Measurements from ENCODE around the gene JAG2. TPM values are rescaled to one million over a fixed set of nuclear protein-coding genes. Genes with fewer than 3 reads are reported as not detected.

JAG2 gene
- 10 to 100 TPM in 1 of 4 donors, 1 to 10 TPM in 3; 5.4 to 29.9 (median 6.6) TPM for total RNA-seq

GRCh38 chr14:105168496-105168978, at the start of gene JAG2:
Gene JAG2, minus strand, starts transcription at chr14:105168776. Its CDS starts 356 bp downstream, at chr14:105168420.
- peaks cover 0 to 30% (median 19%) of the 10 kb centered on the region in 4 donors for H3K4me1 ChIP-seq
- WGBS, 2 donors (ENCODE audit: low coverage in 1 of 2), result 1% methylated on average over 21 of the region's 84 CpGs; no CpG with 5 or more reads in 1 of the 2 donors
- no peaks in the 10 kb centered on the region for H3K36me3 ChIP-seq
- H3K27ac ChIP-seq, result peak within 1 kb of the TSS in 1 of 4 donors; percentile 36
- H3K9me3 ChIP-seq, result no peaks in the 10 kb centered on the region
- peak within 1 kb of the TSS in 3 of 4 donors; percentile 6 to 47 (median 45) for H3K4me3 ChIP-seq
- intact Hi-C loops (cut with DNase I; ENCODE audit: low total_unique reads) (no loop called here), in situ Hi-C loops (cut with MboI; ENCODE audit: low pct_ligation_motif_present in 1 of 4, low pct_unique_long_range_greater_than_20kb in 1 of 4, low sequenced_read_pairs in 3 of 4) (no loop called here)
- peak; percentile 57 for DNase-seq
- peaks cover 35% of the 10 kb centered on the region for H3K27me3 ChIP-seq
- TF ChIP-seq EP300 (IDR thresholded peaks at IDR 0.05; ENCODE audit: low read depth) (no peak), CTCF (IDR thresholded peaks at IDR 0.05) (no peak), POLR2A (IDR thresholded peaks at IDR 0.05) (no peak), POLR2AphosphoS5 (IDR thresholded peaks at IDR 0.05) (no peak)

- in situ Hi-C loops (cut with MboI; ENCODE audit: low pct_ligation_motif_present in 1 of 4, low pct_unique_long_range_greater_than_20kb in 1 of 4, low sequenced_read_pairs in 3 of 4) (no loop called here), intact Hi-C loops (cut with DNase I; ENCODE audit: low total_unique reads) (loop anchor here (2.0 kb wide), 1 partner anchor 77 kb away; no protein-coding TSS in a partner anchor)
- H3K9me3 ChIP-seq, result no peaks in the 10 kb centered on the region
- H3K36me3 ChIP-seq, result peaks cover 0 to 9% (median 4%) of the 10 kb centered on the region in 4 donors
- WGBS, 2 donors (ENCODE audit: low coverage in 1 of 2), result 97% methylated on average over 11 of the region's 11 CpGs; no CpG with 5 or more reads in 1 of the 2 donors
- no peak overlapping the region for H3K4me3 ChIP-seq
- TF ChIP-seq CTCF (IDR thresholded peaks at IDR 0.05) (no peak), POLR2AphosphoS5 (IDR thresholded peaks at IDR 0.05) (no peak), EP300 (IDR thresholded peaks at IDR 0.05; ENCODE audit: low read depth) (no peak), POLR2A (IDR thresholded peaks at IDR 0.05) (no peak)
- no peaks in the 10 kb centered on the region for H3K4me1 ChIP-seq
- no peak overlapping the region for H3K27ac ChIP-seq
- DNase-seq, result no peak
- H3K27me3 ChIP-seq, result no peaks in the 10 kb centered on the region
Measured at GRCh38 chr14:105217774-105218173, 49.2 kb upstream of the JAG2 start.

GRCh38 chr14:105216490-105217247, 48.1 kb upstream of the JAG2 start:
- Histone ChIP-seq H3K4me1 (no peaks in the 10 kb centered on the region), H3K27me3 (no peaks in the 10 kb centered on the region), H3K27ac (no peak overlapping the region), H3K9me3 (no peaks in the 10 kb centered on the region), H3K36me3 (peaks cover 0 to 8% (median 4%) of the 10 kb centered on the region in 4 donors), H3K4me3 (no peak overlapping the region)
- TF ChIP-seq POLR2A (IDR thresholded peaks at IDR 0.05) (no peak), CTCF (IDR thresholded peaks at IDR 0.05) (no peak), POLR2AphosphoS5 (IDR thresholded peaks at IDR 0.05) (no peak), EP300 (IDR thresholded peaks at IDR 0.05; ENCODE audit: low read depth) (no peak)
- in situ Hi-C loops (cut with MboI; ENCODE audit: low pct_ligation_motif_present in 1 of 4, low pct_unique_long_range_greater_than_20kb in 1 of 4, low sequenced_read_pairs in 3 of 4) (no loop called here), intact Hi-C loops (cut with DNase I; ENCODE audit: low total_unique reads) (no loop called here)
- WGBS, 2 donors (ENCODE audit: low coverage in 1 of 2), result 91% methylated on average over 20 of the region's 30 CpGs; no CpG with 5 or more reads in 1 of the 2 donors
- DNase-seq, result no peak

GRCh38 chr14:105215602-105216001, 47.0 kb upstream of the JAG2 start:
- intact Hi-C loops (cut with DNase I; ENCODE audit: low total_unique reads), result no loop called here
- no peak overlapping the region for H3K4me3 ChIP-seq
- no peak overlapping the region for H3K27ac ChIP-seq
- TF ChIP-seq POLR2A (IDR thresholded peaks at IDR 0.05) (no peak), POLR2AphosphoS5 (IDR thresholded peaks at IDR 0.05) (no peak), CTCF (IDR thresholded peaks at IDR 0.05) (no peak), EP300 (IDR thresholded peaks at IDR 0.05; ENCODE audit: low read depth) (no peak)
- no peaks in the 10 kb centered on the region for H3K27me3 ChIP-seq
- peaks cover 0 to 8% (median 3%) of the 10 kb centered on the region in 4 donors for H3K36me3 ChIP-seq
- no peaks in the 10 kb centered on the region for H3K9me3 ChIP-seq
- DNase-seq, result no peak
- WGBS, 2 donors (ENCODE audit: low coverage in 1 of 2), result 95% methylated on average over 3 of the region's 3 CpGs; no CpG with 5 or more reads in 1 of the 2 donors
- no peaks in the 10 kb centered on the region for H3K4me1 ChIP-seq
- in situ Hi-C loops (cut with MboI; ENCODE audit: low pct_ligation_motif_present in 1 of 4, low pct_unique_long_range_greater_than_20kb in 1 of 4, low sequenced_read_pairs in 3 of 4), result no loop called here
